GM13976 (cell line): Measurements from ENCODE around the gene S100A9.

ENCODE experiments used
- DNase-seq: peaks from one replicate; pipeline ENCODE4 v3.0.0; 2012; ENCODE audit warnings: low spot score
- CTCF ChIP-seq: IDR thresholded peaks from 2 replicates; pipeline ENCODE4 v1.5.1; 2012; ENCODE audit warnings: borderline replicate concordance, mild to moderate bottlenecking; ENCODE audit not compliant: insufficient read depth; ENCODE audit errors: extremely low read depth, missing control alignments, control extremely low read depth
- in situ Hi-C: fragments of 300-500 bp; cut with MboI; formaldehyde crosslinking; loops from one replicate; pipeline ENCODE4 v1.12.0; 2022; ENCODE audit warnings: low sequenced_read_pairs, mixed read lengths, inconsistent platforms; ENCODE audit not compliant: unreplicated experiment

S100A9 gene

GRCh38 chr1:153371231-153371630 lies 13.6 kb downstream of the S100A9 start:
- DNase-seq, result no peak
- no peak for TF ChIP-seq CTCF
- in situ Hi-C loops, result no loop called here

- in situ Hi-C loops, result no loop called here
- no peak for TF ChIP-seq CTCF
- DNase-seq, result no peak
Observed at GRCh38 chr1:153372571-153372970, 14.9 kb downstream of the S100A9 start.

- in situ Hi-C loops, result no loop called here
- DNase-seq, result no peak
- TF ChIP-seq CTCF, result no peak
Observed at GRCh38 chr1:153374071-153374470, 16.4 kb downstream of the S100A9 start.

- in situ Hi-C loops, result no loop called here
- DNase-seq, result no peak
- no peak for TF ChIP-seq CTCF
Observed at GRCh38 chr1:153375511-153375910, 17.9 kb downstream of the S100A9 start, which contains the start of gene S100A12. Gene S100A12, minus strand, starts transcription at chr1:153375621. Its CDS starts 1,029 bp downstream, at chr1:153374592.

DNA sequence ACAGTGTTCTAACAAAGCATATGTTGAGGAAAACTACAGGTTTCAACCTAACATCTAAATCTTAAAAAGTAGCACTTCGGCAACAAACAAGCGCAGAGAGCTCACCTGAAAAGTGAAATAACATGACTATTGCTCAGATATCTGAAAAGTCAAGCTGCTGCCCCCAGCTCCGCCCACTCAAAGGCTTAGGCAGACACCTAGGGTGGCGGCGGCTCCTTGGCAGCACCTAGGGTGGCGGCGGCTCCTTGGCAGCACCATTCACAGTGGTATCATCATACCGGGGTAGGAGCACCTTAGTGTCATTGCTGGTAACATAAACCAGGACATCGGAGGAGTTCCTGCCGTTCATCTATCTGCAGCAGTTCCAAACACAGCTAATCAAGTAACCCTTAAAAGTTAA lies 21.9 kb downstream of the S100A9 start:
- in situ Hi-C loops, result no loop called here
- no peak for TF ChIP-seq CTCF
- no peak for DNase-seq

DNA sequence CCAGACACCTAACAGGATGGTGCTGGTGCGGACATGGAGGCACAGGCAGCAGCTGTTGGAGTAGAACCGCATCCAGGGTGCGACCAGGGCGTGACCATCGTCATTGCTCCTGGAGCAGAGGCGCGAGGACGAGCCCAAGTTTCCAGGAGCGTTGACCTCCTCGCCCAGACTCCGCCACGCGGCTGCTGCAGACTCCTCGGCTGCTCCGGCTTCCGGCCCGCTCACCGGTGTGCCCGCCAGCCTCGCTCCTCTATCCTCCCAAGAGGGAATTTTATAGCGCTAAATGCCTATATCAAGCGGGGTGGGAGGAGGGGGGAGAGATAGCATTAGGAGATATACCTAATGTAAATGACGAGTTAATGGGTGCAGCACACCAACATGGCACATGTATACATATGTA lies 23.1 kb downstream of the S100A9 start:
- DNase-seq, result no peak

More for the DNA sequence above, 23.1 kb downstream of the S100A9 start:
- TF ChIP-seq CTCF, result no peak
- in situ Hi-C loops, result no loop called here
